GM12878 (cell line): ENCODE results near the gene TNNC2. TPM values are rescaled to one million over a fixed set of nuclear protein-coding genes. Genes with fewer than 3 reads are reported as not detected.
A peak's percentile ranks its signal among the peaks of the same experiment; 100 is the strongest.

Experiments used
- BRCA1 ChIP-seq: IDR thresholded peaks from 2 replicates; pipeline ENCODE4 v1.6.1; 2011; ENCODE audit warnings: low read depth, low read length, improper control_type of control experiment
- CBX3 ChIP-seq: fragments of 200-600 bp; sonication (generic); IDR thresholded peaks from 2 replicates; pipeline ENCODE4 v1.6.1; 2016; ENCODE audit warnings: low read depth, borderline replicate concordance
- CBX5 ChIP-seq: sonication (generic); IDR thresholded peaks from 2 replicates; pipeline ENCODE4 v1.6.1; 2016; ENCODE audit warnings: low read depth, moderate library complexity, mild to moderate bottlenecking, inconsistent platforms
- CHD4 ChIP-seq: fragments of 200-600 bp; sonication (generic); IDR thresholded peaks from 2 replicates; pipeline ENCODE4 v1.6.1; 2016; ENCODE audit warnings: mild to moderate bottlenecking
- CUX1 ChIP-seq: IDR thresholded peaks from 2 replicates; pipeline ENCODE4 v1.6.1; 2012; ENCODE audit warnings: improper control_type of control experiment, low read depth, low read length; ENCODE audit not compliant: insufficient replicate concordance
- E2F8 ChIP-seq: fragments of 450-650 bp; IDR thresholded peaks from 2 replicates; pipeline ENCODE4 v1.6.1; 2018; ENCODE audit warnings: mild to moderate bottlenecking, low read depth, moderate library complexity; ENCODE audit not compliant: partially characterized antibody
- FOXK2 ChIP-seq: fragments of 450-650 bp; IDR thresholded peaks from 2 replicates; pipeline ENCODE4 v1.6.1; 2017; ENCODE audit warnings: mild to moderate bottlenecking, moderate library complexity
- KAT2A ChIP-seq: conservative IDR thresholded peaks from 2 replicates; pipeline ENCODE4 v1.6.1; 2011; ENCODE audit warnings: low read depth, low read length; ENCODE audit not compliant: control insufficient read depth
- NR2C1 ChIP-seq: fragments of 450-650 bp; IDR thresholded peaks from 2 replicates; pipeline ENCODE4 v1.6.1; 2017; ENCODE audit warnings: antibody characterized with exemption, mild to moderate bottlenecking, moderate library complexity
- NR2C2 ChIP-seq: IDR thresholded peaks from 2 replicates; pipeline ENCODE4 v1.6.1; 2011; ENCODE audit warnings: borderline replicate concordance, low read depth; ENCODE audit not compliant: control insufficient read depth, insufficient read length
- NR2F1 ChIP-seq: fragments of 450-650 bp; conservative IDR thresholded peaks from 2 replicates; pipeline ENCODE4 v1.6.1; 2017; ENCODE audit warnings: mild to moderate bottlenecking
- POLR2A ChIP-seq: IDR thresholded peaks from 2 replicates; pipeline ENCODE4 v1.6.1; 2011; ENCODE audit warnings: low read depth, mild to moderate bottlenecking, low read length
- POLR2AphosphoS5 ChIP-seq: IDR thresholded peaks from 2 replicates; pipeline ENCODE4 v1.6.1; 2011; ENCODE audit warnings: mild to moderate bottlenecking, low read length, inconsistent platforms
- RAD51 ChIP-seq: fragments of 450-650 bp; IDR thresholded peaks from 2 replicates; pipeline ENCODE4 v1.6.1; 2016; ENCODE audit warnings: moderate library complexity, mild to moderate bottlenecking, inconsistent platforms
- RFX5 ChIP-seq: IDR thresholded peaks from 2 replicates; pipeline ENCODE4 v1.6.1; 2011; ENCODE audit warnings: low read depth, low read length, improper control_type of control experiment
- STAT1 ChIP-seq: fragments of 450-650 bp; conservative IDR thresholded peaks from 2 replicates; pipeline ENCODE4 v1.6.1; 2014; ENCODE audit warnings: antibody characterized with exemption, mild to moderate bottlenecking
- STAT3 ChIP-seq: IDR thresholded peaks from 2 replicates; pipeline ENCODE4 v1.6.1; 2011; ENCODE audit warnings: low read depth, low read length, improper control_type of control experiment
- TARDBP ChIP-seq: IDR thresholded peaks from 2 replicates; pipeline ENCODE4 v1.6.1; 2016; ENCODE audit warnings: borderline replicate concordance
- polyA plus RNA-seq, 11 experiments: library from polyadenylated mRNA; depleted of rRNA in 4 of 11; unstranded in 6 of 11; stranded (reverse) in 5 of 11; fragments of >200 nt; fragmentation: Nextera tagmentation in 4 of 11; fragmentation: Illumina TruSeq in 1 of 11; extraction: Ambion mirVana in 4 of 11; extraction: Trizol in 1 of 11; gene quantifications; 1 replicate in 1 of 11; 2 replicates in 10 of 11; pipeline versions ENCODE4 v1.2.1 to v1.2.3, GENCODE V29; 2011 to 2016; ENCODE audit warnings: inconsistent platforms in 2 of 11, missing spikeins in 2 of 11, low read depth in 1 of 11
- total RNA-seq, 4 experiments: library from RNA; depleted of rRNA in 3 of 4; stranded (reverse); fragments of >200 nt in 3 of 4; fragmentation: Illumina TruSeq in 1 of 4; extraction: Trizol in 1 of 4; gene quantifications; 2 replicates each; pipeline versions ENCODE4 v1.2.1 to v1.2.3, GENCODE V29; 2013 to 2021
- TF ChIP-seq, protein P1 (sequence below): fragments of 450-650 bp; formaldehyde crosslinking; IDR thresholded peaks from 2 replicates; pipeline ENCODE4 v1.4.0; 2022; ENCODE audit warnings: mild to moderate bottlenecking, moderate library complexity

TNNC2 gene
- total and polyA plus RNA-seq, 10 of the 15 experiments (the other 5 are each of a cell fraction or from before 2014, with no cell fraction given), result 0.37 TPM; not detected in 9

DNA sequence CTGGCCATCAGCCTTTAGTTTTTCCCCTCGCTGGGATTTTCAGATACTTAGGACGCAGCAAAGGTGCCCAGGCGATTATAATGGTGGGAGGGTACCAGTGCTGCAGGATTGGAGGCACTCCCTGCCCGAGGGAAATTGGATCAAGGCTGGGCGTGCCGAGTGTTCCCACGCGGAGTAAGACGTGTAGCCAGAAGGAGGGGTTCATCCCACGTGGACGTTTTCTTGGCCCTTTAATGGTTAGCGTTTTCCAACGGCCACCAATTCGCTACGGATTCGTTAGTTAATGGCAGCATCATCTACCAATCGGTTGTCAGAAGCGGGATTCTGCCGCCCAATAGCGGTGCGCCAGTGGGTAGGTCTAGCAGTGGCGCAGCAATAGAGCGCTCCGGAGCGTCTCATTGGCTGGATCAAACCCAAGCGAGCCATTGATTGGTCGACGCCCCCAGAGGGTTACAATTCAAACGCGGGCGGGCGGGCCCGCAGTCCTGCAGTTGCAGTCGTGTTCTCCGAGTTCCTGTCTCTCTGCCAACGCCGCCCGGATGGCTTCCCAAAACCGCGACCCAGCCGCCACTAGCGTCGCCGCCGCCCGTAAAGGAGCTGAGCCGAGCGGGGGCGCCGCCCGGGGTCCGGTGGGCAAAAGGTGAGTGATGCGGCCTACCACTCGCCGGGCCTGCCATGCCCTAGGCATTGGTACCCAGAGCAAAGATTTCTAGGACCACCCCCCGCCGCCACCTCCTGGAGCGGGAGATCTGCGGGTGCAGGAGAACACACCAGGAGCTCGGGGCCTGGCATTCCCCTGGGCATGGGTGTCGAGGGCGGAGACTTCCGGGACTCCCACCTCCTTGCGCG lies 14.7 kb downstream of the TNNC2 start, which contains the start of gene UBE2C (continued):
- TF ChIP-seq CBX3 (no peak), NR2C1 (no peak), KAT2A (no peak), CHD4 (no peak), E2F8 (no peak), RAD51 (peak; percentile 84), CBX5 (no peak), CUX1 (peak; percentile 11), RFX5 (peak; percentile 60; the same call in 1 of the 2 replicates), NR2F1 (0 out of 2 replicates have a peak, but pooled peaks have one; percentile 16), STAT3 (no peak), NR2C2 (no peak), POLR2A (peak; percentile 88), BRCA1 (no peak), STAT1 (no peak), TARDBP (no peak), POLR2AphosphoS5 (peak; percentile 74), FOXK2 (peak; percentile 8; the same call in 1 of the 2 replicates)
- TF ChIP-seq, protein P1, sequence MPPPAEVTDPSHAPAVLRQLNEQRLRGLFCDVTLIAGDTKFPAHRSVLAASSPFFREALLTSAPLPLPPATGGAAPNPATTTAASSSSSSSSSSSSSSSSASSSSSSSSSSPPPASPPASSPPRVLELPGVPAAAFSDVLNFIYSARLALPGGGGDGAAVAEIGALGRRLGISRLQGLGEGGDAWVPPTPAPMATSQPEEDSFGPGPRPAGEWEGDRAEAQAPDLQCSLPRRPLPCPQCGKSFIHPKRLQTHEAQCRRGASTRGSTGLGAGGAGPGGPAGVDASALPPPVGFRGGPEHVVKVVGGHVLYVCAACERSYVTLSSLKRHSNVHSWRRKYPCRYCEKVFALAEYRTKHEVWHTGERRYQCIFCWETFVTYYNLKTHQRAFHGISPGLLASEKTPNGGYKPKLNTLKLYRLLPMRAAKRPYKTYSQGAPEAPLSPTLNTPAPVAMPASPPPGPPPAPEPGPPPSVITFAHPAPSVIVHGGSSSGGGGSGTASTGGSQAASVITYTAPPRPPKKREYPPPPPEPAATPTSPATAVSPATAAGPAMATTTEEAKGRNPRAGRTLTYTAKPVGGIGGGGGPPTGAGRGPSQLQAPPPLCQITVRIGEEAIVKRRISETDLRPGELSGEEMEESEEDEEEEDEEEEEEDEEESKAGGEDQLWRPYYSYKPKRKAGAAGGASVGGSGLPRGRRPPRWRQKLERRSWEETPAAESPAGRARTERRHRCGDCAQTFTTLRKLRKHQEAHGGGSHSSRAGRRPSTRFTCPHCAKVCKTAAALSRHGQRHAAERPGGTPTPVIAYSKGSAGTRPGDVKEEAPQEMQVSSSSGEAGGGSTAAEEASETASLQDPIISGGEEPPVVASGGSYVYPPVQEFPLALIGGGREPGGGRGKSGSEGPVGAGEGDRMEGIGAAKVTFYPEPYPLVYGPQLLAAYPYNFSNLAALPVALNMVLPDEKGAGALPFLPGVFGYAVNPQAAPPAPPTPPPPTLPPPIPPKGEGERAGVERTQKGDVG, result no peak
